Caco-2 (cell line): ENCODE measurements around the gene OR5D16. TPM values are rescaled to one million over a fixed set of nuclear protein-coding genes. Genes with fewer than 3 reads are reported as not detected.
"Not testable (repeated sequence)": the region's sequence is repeated elsewhere in the genome, so short reads cannot be mapped to it uniquely, and the experiment has no call there.

ENCODE experiments used
- BruUV-seq: library from RNA; stranded (reverse); fragments of 400-500 nt; replicated peaks from 2 replicates; lab custom pipeline; 2021; lab: Mats Ljungman, UMichigan
- CTCF ChIA-PET: fragments of 300-600 bp; sonication (Branson Sonifier 250); formaldehyde crosslinking; loops from one replicate; lab custom pipeline; 2022; ENCODE audit warnings: antibody characterized with exemption; lab: Charles Lee
- POLR2A ChIA-PET: fragments of 300-600 bp; sonication (Branson Sonifier 250); formaldehyde crosslinking; loops from one replicate; lab custom pipeline; 2022; ENCODE audit warnings: antibody characterized with exemption; lab: Charles Lee
- DNase-seq, 2 experiments: peaks; one replicate each; pipeline versions ENCODE4 v3.0.0 to v3.0.0-alpha.2; 2020 to 2022
- H3K27me3 ChIP-seq: replicated peaks from 2 replicates; pipeline ENCODE4 v1.6.0; 2011; ENCODE audit warnings: low read length; ENCODE audit not compliant: control insufficient read depth, insufficient read depth
- H3K36me3 ChIP-seq: 2 replicates; pipeline ENCODE4 v1.5.1; 2011; ENCODE audit warnings: low read length; ENCODE audit not compliant: control insufficient read depth, insufficient read depth
- H3K4me1 ChIP-seq: fragments of 250-450 bp; sonication (Bioruptor Pico); 2 replicates; pipeline ENCODE4 v1.5.1; 2020; ENCODE audit warnings: mild to moderate bottlenecking
- H3K4me3 ChIP-seq: 2 replicates; pipeline ENCODE4 v1.5.1; 2011; ENCODE audit warnings: low read depth, mild to moderate bottlenecking, control low read depth, low read length
- H3K9me3 ChIP-seq: fragments of 250-450 bp; sonication (Bioruptor Pico); 2 replicates; pipeline ENCODE4 v1.5.1; 2020; ENCODE audit warnings: mild to moderate bottlenecking, moderate library complexity
- H3K27ac Mint-ChIP-seq: one replicate; pipeline ENCODE4 v1.8.0; 2022; ENCODE audit warnings: mixed read lengths; ENCODE audit not compliant: unreplicated experiment
- H3K27me3 Mint-ChIP-seq: one replicate; pipeline ENCODE4 v1.8.0; 2022; ENCODE audit warnings: mixed read lengths; ENCODE audit not compliant: insufficient read depth, unreplicated experiment
- H3K36me3 Mint-ChIP-seq: one replicate; pipeline ENCODE4 v1.8.0; 2022; ENCODE audit warnings: mild to moderate bottlenecking, mixed read lengths; ENCODE audit not compliant: insufficient read depth, unreplicated experiment
- H3K4me1 Mint-ChIP-seq: one replicate; pipeline ENCODE4 v1.8.0; 2022; ENCODE audit warnings: low read depth, mixed read lengths; ENCODE audit not compliant: unreplicated experiment
- H3K4me3 Mint-ChIP-seq: one replicate; pipeline ENCODE4 v1.8.0; 2022; ENCODE audit warnings: mild to moderate bottlenecking, moderate library complexity, mixed read lengths; ENCODE audit not compliant: unreplicated experiment
- H3K9me3 Mint-ChIP-seq: one replicate; pipeline ENCODE4 v1.8.0; 2022; ENCODE audit warnings: mixed read lengths; ENCODE audit not compliant: unreplicated experiment
- intact Hi-C: fragments of 100-400 bp; cut with micrococcal nuclease; formaldehyde crosslinking; loops from one replicate; pipeline ENCODE4 v1.10.0; 2022; ENCODE audit not compliant: unreplicated experiment
- total RNA-seq: library from RNA; stranded (reverse); gene quantifications from 2 replicates; pipeline ENCODE4 v1.2.3, GENCODE V29; 2022

The OR5D16 gene
- total RNA-seq, 1 experiment from 2014 or later, result not detected

DNA sequence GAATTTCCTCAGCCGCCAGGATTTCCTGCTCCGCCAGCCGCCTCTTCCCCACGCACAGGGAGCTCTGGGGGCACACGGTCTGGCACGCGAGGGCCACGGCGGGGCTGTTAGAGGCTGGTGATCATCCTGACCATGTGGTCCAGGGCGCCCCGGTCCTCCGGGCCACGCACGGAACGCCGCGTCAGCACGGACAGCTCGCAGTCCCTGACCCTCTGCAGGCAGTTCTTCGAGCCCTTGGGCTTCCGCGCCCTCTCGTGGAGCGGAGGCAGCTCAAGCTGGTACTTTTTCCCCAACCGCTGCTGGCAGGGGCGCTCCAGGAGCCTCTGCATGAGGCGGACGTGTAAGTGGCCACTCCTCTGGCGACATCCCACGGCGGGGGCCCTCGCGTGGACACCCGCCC, 34.6 kb downstream of the OR5D16 start:
- H3K27me3 ChIP-seq, H3K27me3 Mint-ChIP-seq, H3K4me1 Mint-ChIP-seq, DNase-seq, H3K4me1 ChIP-seq, H3K4me3 Mint-ChIP-seq, H3K4me3 ChIP-seq, intact Hi-C loops, H3K36me3 Mint-ChIP-seq, H3K27ac Mint-ChIP-seq, BruUV-seq, H3K9me3 ChIP-seq, H3K9me3 Mint-ChIP-seq, H3K36me3 ChIP-seq: not testable (repeated sequence)
- ChIA-PET CTCF (interaction anchor here (0.6 kb wide), 1 partner anchor 283 kb away, joined by 3 read pairs; no protein-coding TSS in a partner anchor), POLR2A (interaction anchor here (0.6 kb wide), 1 partner anchor 399 kb away, joined by 4 read pairs; no protein-coding TSS in a partner anchor)

DNA sequence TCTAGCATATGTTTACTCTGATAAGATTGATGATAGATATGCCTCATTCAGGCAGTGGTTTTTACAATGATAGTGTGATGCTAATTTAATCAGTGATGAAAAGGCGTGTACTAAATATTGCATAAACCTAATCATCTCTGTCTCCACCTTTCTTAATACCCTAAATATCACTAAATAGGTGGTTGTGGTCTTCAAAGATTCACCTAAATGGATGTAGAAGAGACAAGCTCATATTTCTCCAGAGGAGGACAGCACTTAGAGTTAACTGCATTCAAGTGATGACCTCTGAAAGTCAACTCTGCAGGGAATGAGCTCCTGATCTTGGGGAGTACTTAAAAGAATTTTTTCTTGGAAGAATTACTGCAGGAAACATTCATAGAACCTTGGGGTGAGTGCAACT, 44.4 kb downstream of the OR5D16 start, which contains the start of gene TRIM51:
TSS of gene TRIM51 (plus strand) at position 301 of the 400 bp plus-strand sequence. CDS start 2,132 bp downstream, outside the sequence.
- H3K27me3 ChIP-seq, H3K4me1 Mint-ChIP-seq, BruUV-seq, DNase-seq, H3K36me3 Mint-ChIP-seq, H3K9me3 Mint-ChIP-seq, H3K4me1 ChIP-seq, POLR2A ChIA-PET, H3K4me3 Mint-ChIP-seq, H3K27ac Mint-ChIP-seq, CTCF ChIA-PET, H3K36me3 ChIP-seq, H3K4me3 ChIP-seq, H3K9me3 ChIP-seq: not testable (repeated sequence)
- intact Hi-C loops, result loop anchor here (10.0 kb wide), 1 partner anchor 68 kb away; the partner anchor contains the start of genes OR5D18 and OR5L1
- peaks cover 12% of the 10 kb centered on the region for H3K27me3 Mint-ChIP-seq

DNA sequence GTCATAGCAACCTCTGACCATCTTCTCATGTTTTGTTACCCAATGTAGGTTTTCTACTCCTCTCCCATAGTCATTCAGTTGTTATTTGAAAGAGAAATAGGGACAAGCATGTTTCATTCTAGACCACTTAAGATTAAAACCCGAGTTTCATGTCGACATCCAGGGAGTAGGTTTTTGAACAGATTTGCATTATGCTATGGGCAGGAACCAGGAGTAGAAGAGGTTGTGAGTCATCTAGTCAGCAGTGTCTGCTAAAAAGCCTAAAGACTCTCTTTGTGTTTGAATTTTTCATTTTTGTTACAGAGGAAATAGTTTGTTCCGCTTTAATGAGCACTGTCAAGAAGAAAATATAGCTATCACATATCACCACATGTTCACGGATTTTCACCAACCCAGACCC, 46.4 kb downstream of the OR5D16 start:
- H3K4me3 Mint-ChIP-seq, H3K27me3 ChIP-seq, BruUV-seq, H3K36me3 ChIP-seq, POLR2A ChIA-PET, H3K4me1 Mint-ChIP-seq, CTCF ChIA-PET, DNase-seq, H3K4me3 ChIP-seq, H3K27ac Mint-ChIP-seq, H3K36me3 Mint-ChIP-seq, H3K9me3 Mint-ChIP-seq, H3K27me3 Mint-ChIP-seq, H3K9me3 ChIP-seq, H3K4me1 ChIP-seq: not testable (repeated sequence)
- intact Hi-C loops, result loop anchor here (10.0 kb wide), 1 partner anchor 70 kb away; the partner anchor contains the start of genes OR5D18 and OR5L1

DNA sequence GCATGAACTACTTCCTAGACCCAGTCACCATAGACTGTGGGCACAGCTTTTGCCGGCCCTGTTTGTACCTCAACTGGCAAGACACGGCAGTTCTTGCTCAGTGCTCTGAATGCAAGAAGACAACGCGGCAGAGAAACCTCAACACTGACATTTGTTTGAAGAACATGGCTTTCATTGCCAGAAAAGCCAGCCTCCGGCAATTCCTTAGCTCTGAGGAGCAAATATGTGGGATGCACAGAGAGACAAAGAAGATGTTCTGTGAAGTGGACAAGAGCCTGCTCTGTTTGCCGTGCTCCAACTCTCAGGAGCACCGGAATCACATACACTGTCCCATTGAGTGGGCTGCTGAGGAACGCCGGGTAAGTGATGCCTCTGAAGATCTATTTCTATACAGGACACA, 46.9 kb downstream of the OR5D16 start:
- H3K36me3 ChIP-seq, H3K4me3 ChIP-seq, H3K9me3 Mint-ChIP-seq, DNase-seq, H3K27me3 ChIP-seq, H3K36me3 Mint-ChIP-seq, H3K4me1 Mint-ChIP-seq, BruUV-seq, H3K27me3 Mint-ChIP-seq, H3K9me3 ChIP-seq, H3K4me1 ChIP-seq, H3K27ac Mint-ChIP-seq, CTCF ChIA-PET, H3K4me3 Mint-ChIP-seq, POLR2A ChIA-PET: not testable (repeated sequence)
- intact Hi-C loops, result loop anchor here (10.0 kb wide), 1 partner anchor 71 kb away; the partner anchor contains the start of genes OR5D18 and OR5L1

Other genes starting within 250 kb of the OR5D16 start
- gene OR4C11, start 231.1 kb upstream of the OR5D16 start, total RNA-seq, result not detected in 2 replicates
- not detected in 2 replicates for gene OR4P4, start 203.6 kb upstream of the OR5D16 start, total RNA-seq
- not detected in 2 replicates for gene OR4S2, start 190.4 kb upstream of the OR5D16 start, total RNA-seq
- gene OR4C6, start 176.6 kb upstream of the OR5D16 start, total RNA-seq, result not detected in 2 replicates
- gene OR5D13, start 65.3 kb upstream of the OR5D16 start, total RNA-seq, result not detected in 2 replicates
- not detected in 2 replicates for gene OR5D14, start 43.2 kb upstream of the OR5D16 start, total RNA-seq
- not detected in 2 replicates for gene OR5L1, start 27.4 kb upstream of the OR5D16 start, total RNA-seq
- gene OR5D18, start 19.1 kb upstream of the OR5D16 start, total RNA-seq, result not detected in 2 replicates
- not detected in 2 replicates for gene OR5L2, start 11.5 kb upstream of the OR5D16 start, total RNA-seq
- not detected in 2 replicates for gene TRIM51, start 44.5 kb downstream of the OR5D16 start, total RNA-seq
- not detected in 2 replicates for gene OR5W2, start 75.8 kb downstream of the OR5D16 start, total RNA-seq
- not detected in 2 replicates for gene OR5I1, start 97.6 kb downstream of the OR5D16 start, total RNA-seq
- gene OR10AG1, start 131.2 kb downstream of the OR5D16 start, total RNA-seq, result not detected in 2 replicates
- not detected in 2 replicates for gene OR5F1, start 155.9 kb downstream of the OR5D16 start, total RNA-seq
- not detected in 2 replicates for gene OR5AS1, start 188.9 kb downstream of the OR5D16 start, total RNA-seq